Stimulated activated memory B cell treated with anti-CD40 and anti-IgM and Interleukin-4, amounts not matched to agents 10 μg/mL and 1 μg/mL and 100 μg/mL, for 72 hours (primary cell): ENCODE data around the gene NCKAP5.

ENCODE experiments used
- ATAC-seq: fragments of 150-1000 bp; cut with Tn5 transposase; 2 replicates; pipeline ENCODE4 v1.10.0; 2021
- H3K27ac Mint-ChIP-seq: one replicate; pipeline ENCODE4 v1.8.0; 2022; ENCODE audit warnings: mild to moderate bottlenecking, mixed read lengths
- H3K27me3 Mint-ChIP-seq: one replicate; pipeline ENCODE4 v1.8.0; 2022; ENCODE audit warnings: mixed read lengths
- H3K36me3 Mint-ChIP-seq: one replicate; pipeline ENCODE4 v1.8.0; 2022; ENCODE audit warnings: mixed read lengths
- H3K4me1 Mint-ChIP-seq: one replicate; pipeline ENCODE4 v1.8.0; 2022; ENCODE audit warnings: mixed read lengths
- H3K4me3 Mint-ChIP-seq: one replicate; pipeline ENCODE4 v1.8.0; 2022; ENCODE audit warnings: mild to moderate bottlenecking, moderate library complexity, mixed read lengths
- H3K9me3 Mint-ChIP-seq: one replicate; pipeline ENCODE4 v1.8.0; 2022; ENCODE audit warnings: mixed read lengths

The NCKAP5 gene

DNA sequence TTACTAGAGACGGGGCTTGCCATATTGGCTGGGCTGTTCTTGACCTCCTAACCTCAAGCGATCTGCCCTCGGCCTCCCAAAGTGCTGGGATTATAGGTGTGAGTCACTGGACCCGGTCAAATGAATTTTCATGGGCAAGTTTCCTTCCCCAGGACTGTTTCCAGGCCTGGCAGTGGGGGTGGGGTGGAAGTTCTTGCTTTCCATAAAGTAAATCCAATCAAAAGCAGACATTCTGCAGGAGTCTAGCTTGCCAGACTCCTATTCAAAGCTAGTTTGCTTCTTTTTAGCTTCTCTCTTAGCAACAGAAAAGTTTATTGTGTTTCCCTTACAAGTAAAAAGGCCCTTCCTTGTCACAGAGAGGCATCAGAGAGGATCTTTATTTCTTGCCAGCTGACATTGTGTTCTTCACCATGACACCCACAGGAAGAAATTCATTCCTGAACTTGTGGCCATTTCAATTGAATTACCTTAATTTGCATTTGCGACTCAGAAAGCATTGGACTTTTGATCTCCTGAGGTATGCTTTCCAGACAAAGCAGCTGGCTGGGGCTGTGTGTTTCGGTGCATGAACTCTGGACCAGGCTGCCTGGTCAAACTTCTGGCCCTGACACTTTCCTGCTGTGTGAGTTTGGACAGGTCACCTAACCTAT is 936.1 kb downstream of the NCKAP5 start:
- Mint-ChIP-seq H3K27ac (no peak overlapping the region), H3K9me3 (peaks cover 9% of the 10 kb centered on the region), H3K4me1 (no peaks in the 10 kb centered on the region), H3K36me3 (no peaks in the 10 kb centered on the region), H3K27me3 (peaks cover 22% of the 10 kb centered on the region), H3K4me3 (no peak overlapping the region)
- no peak for ATAC-seq

DNA sequence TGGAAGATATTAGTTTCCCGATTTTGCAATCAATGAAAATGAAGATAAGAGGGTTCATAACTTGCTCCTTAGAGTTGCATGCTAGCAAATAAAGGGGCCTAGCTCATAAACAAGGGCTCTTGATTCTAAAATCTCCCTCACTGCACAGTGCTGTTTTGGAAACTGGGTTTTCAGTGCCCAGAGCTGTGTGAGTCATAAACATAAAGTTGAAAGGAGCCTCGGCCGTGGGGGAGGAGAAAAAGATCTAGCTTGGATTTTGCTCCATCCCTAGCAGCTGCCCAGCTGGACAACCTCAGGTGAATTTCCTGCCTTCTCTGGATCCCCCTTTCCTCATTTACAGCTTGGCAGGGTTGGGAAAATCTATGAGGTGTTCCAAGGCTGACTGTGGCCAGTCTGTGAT is 940.7 kb downstream of the NCKAP5 start:
- no peaks in the 10 kb centered on the region for H3K4me1 Mint-ChIP-seq
- H3K36me3 Mint-ChIP-seq = no peaks in the 10 kb centered on the region

DNA sequence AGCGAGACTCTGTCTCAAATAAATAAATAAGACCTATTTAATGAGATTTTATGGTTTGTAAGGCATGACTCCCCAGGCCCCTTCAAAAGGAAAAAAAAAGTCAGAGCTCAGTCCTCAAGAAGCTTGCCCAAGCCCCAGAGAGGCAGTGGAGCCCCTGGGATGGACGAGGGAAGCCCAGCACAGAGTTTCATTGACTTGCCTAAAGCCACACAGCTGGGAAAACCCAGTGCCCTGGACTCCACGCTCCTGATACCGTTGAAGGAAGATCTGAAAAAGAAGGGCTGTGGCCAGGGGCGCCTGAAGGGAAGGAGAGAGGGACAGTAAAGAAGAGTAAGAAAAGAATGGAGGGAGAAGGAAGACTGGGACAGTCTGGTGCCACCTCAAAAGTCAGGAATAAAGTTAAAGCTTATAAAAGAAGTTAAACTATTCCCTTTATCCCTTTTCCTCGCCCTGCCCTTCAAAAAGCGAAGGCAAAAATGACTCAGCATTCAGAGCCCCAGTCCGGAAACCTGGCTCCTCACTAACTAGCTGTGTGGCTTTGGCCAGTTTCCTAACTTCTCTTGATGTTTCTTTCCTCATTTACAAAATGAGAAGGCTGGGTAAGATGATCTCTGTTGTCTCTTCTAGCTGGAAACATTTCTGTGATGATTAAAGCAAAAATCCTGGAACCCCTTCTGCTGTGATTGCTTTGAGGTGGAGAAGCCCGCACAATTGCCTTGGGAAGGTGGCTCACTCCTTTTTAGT is 945.0 kb downstream of the NCKAP5 start:
- H3K4me3 Mint-ChIP-seq = no peak overlapping the region
- no peak overlapping the region for H3K27ac Mint-ChIP-seq
- H3K36me3 Mint-ChIP-seq = no peaks in the 10 kb centered on the region
- H3K9me3 Mint-ChIP-seq = no peaks in the 10 kb centered on the region
- no peak for ATAC-seq
- peaks cover 11% of the 10 kb centered on the region for H3K27me3 Mint-ChIP-seq
- no peaks in the 10 kb centered on the region for H3K4me1 Mint-ChIP-seq

More for the DNA sequence above, 940.7 kb downstream of the NCKAP5 start:
- ATAC-seq = no peak
- H3K4me3 Mint-ChIP-seq = no peak overlapping the region
- H3K27me3 Mint-ChIP-seq = peaks cover 11% of the 10 kb centered on the region
- no peak overlapping the region for H3K27ac Mint-ChIP-seq
- H3K9me3 Mint-ChIP-seq = no peaks in the 10 kb centered on the region
